CD4-positive, alpha-beta T cell treated with Interferon gamma for 1 hour (primary cell): ENCODE data around the gene SEL1L3.

Experiments used
- DNase-seq: peaks from one replicate; pipeline ENCODE4 v3.0.0-alpha.2; 2020

SEL1L3 gene

DNA sequence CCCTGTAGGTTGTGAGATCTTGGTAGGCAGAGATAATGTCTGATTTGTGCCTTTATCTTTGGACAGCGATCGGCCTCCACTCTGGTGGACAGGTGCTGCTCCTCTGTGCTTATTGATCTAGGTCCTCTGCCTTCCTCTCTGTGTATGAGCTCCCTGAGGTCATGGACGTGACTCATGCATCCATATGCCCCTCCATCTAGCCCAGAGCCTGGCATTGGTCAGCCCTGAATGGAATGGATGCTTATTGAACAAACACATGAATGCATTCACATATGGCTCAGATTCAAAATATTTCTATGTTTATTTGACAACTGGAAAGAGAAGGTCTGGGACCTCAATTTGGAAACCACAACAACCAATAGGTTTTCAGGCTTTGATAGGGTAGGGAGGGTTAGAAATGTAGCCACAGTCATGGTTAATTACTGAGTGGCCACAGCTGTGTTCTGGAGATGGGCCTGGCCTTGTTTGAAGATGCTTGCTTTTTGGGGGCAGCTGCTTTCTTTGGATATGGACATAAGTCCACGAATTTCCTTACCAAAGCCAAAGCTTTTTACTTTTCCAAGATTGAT is 76.2 kb downstream of the SEL1L3 start:
- no peak for DNase-seq

DNA sequence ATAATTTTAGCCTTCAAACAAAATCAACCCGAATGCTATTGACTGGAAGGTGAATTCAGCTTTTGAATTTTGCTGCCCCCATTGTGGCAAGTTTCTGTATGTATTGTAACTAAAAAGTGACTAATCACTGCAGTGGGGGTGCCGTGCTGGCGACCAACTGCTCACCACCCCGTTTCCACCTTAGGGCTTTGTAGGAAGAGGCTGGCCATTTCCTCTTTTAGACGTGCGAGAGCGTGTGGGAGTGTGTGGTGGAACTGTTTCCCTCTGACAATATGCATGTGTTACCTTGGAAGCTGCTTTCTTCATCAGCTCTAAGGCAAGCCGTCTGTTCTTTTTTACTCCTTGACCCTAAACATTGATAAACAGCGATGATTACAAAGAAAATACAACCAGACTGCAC is 78.8 kb downstream of the SEL1L3 start:
- no peak for DNase-seq

DNA sequence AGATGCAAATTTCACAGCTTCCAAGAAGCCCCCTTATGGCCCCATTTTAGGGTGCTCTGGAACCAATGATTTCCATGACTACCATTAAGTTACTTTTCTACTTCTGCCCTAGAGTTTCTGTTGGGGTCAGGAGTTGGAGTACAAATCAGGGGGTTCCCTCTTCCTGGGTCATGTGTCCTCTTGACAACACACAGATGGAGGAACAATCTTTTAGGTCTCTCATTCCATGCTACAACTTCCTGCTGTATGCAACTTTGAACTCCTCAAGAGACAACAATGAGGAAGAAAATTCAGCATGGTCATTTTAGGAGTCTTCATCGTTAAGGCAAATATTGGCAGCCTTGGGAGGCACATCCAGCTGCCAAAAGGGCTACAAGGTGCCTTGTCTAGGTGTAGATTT is 79.7 kb downstream of the SEL1L3 start:
- no peak for DNase-seq

DNA sequence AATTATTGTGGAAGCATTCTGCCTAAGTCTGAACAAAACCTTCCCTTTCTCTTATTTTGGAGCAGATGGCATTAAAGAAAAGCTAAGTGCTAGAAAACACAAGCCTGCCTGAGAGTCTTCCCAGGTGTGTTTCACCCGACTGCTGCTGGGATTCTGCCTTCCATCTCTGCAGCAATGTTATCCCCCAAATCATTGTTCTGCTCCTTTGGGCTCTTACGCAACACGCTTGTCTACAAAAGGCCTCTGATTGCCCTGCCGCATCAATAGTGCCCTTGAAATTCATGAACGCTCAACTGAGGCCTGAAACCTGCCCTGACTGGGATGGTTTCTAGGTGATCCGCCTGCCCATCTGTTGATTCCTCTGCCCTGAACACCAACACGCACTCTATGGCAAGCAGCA is 80.3 kb downstream of the SEL1L3 start:
- no peak for DNase-seq

DNA sequence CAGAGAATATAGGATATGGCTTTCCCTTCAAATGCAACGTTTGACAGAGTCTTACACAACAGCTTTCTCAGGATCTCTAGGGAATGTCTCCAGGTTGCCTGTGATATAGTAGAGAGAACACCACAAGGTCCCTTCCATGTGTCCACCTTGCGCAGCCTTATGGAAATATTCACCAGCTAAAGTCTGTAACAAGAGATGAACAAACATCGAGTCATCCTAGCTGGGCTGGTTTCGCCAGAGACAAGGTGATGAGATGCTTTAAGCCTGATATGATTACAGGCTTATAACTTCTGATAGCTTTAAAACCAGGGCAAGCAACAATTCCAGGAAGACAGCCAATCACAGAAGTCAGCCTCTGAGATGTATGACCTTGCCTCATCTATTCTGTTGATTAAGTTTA is 83.8 kb downstream of the SEL1L3 start:
- DNase-seq, result no peak

DNA sequence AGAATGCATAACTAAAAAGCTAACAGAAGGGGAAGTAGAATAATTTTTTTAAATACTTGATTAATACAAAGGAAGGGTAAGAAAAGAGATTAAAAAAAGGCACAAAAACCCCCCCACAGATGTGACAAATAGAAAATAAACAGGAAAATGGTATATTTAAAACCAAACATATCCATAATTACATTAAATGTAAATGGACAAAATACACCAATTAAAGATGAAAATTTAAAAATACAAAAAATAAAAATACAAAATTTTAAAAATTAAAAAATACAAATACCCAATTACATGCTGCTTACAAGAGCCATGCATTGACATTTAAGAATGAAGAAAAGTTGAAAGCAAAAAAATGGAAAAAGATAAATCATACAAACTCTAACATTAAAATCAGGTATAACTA is 86.0 kb downstream of the SEL1L3 start:
- no peak for DNase-seq

DNA sequence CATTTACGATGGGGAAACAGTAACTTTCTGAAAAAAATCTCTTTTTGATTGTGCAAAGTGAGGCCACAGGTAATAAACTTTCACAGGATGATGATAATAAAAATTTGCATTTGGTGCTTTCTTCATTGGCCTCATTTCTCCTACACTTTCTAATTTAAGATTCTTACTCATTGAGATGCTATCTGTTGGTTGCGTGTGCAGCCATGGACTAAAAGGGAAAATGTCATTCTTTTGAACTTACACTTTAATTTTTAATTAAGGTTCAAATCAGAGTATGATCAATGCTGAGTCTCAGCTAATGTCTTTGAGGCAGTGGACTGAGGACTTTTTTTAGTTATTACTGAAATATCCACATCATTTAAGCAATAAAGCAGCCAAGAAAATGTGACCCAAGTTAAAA is 87.6 kb downstream of the SEL1L3 start:
- DNase-seq, result no peak

DNA sequence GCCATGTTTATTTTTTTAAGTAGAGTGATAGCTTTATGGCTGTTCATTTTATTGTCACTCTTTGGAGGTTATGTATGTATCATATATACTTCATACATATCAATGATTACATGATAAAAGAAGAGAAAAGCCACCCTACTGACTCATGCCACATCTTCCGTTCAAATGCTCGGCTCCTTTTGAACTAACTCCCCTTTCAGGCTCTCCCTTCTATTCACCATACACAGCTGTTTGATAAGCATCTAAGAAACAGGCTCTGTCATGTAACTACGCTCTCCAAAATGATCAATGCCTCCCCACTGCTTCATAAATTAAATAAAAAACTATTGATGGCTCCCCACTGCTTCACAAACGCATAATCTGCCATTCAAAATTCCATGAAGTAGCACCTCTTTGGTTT is 89.4 kb downstream of the SEL1L3 start:
- no peak for DNase-seq

DNA sequence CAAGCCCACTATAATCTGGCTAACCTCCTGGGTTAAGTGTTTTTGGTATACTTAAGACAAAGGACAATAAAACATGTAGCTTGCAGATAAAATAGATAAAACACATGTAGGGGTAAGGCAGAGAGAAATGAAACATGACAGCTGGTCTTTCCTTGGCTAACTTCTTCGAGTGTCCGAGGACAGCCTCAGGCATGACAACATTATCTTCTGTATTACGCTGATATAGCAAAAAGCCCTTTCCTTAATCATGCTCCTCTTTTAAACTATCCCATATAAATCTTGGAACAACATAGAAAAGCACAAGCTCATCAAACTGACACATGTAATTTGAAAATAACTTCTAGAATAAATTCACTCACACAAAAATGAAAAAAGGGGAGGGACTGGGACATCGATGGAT is 91.1 kb downstream of the SEL1L3 start:
- DNase-seq, result no peak

DNA sequence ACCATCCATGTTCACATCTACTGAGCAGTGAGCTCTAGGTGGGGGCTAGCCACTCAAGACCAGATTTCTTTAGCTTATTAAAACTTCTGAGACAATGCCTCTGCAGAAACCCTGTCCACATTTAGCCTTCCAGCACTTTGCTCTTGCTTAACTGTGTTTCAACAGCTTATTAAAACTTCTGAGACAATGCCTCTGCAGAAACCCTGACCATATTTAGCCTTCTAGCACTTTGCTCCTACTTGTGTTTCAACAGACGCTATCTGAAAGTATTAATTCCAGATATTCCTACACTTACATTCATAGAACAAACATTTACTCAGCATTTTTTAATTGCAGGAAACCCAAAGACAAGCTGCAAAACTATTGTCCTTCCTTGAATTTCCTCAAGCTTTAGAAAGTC is 91.9 kb downstream of the SEL1L3 start:
- DNase-seq, result no peak

DNA sequence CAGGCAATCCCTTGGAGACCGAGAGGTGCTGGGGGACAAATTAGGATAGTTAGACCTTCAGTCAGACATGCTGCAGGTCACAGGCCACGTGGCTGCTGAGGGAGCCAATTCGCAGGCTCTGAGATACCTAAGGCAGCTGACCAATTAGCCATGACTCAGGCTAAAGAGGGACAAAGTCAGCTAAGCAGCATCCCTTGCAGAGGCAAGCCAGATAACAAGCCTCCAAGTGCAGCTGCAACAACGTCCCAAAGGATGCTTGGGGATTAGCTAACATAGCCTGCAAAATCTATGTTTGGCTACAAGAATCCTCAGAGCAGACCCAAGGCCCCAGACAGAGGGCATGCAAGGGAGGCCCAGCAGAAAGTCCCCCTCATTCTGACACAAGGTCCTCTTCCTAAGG is 93.5 kb downstream of the SEL1L3 start:
- DNase-seq, result no peak

DNA sequence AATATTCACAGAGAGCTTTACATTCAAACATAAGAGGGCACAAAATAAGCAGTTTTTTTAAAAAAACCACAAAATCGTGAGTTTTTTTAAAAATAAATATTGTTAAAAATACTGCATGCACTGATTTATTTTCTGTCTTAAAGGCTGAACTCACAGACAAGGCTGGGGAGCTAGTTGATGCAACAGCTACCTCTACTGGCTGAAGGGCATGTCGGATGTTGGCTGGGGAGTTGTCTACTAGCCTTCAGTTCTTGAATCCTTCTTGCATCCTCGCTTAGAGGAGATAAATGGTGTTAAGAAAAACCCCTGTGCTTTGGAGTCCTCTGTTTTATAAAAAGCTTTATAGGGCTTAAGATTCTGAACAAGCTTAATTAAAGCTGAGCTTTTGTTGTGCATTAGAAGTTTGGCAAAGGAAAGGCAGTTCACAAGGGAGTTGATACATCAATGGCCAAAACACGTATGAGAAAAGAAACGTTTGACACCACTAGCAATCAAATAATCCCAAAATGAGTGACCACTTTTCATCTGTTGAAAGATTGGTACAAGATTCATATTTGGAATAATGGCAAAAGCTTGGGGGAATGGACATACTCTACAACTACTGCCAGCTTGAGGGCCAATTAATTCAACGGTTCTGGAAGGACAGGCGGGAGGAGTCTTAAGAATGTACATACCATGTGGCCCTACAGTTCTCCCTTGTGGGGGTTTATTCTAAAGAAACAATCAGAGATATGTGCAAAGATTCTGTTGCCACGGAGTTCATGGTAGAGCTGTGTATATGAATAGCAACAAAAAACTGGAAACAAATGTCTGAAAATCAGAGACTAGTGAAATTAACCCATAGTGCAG is 94.7 kb downstream of the SEL1L3 start:
- peak; percentile 9 for DNase-seq

DNA sequence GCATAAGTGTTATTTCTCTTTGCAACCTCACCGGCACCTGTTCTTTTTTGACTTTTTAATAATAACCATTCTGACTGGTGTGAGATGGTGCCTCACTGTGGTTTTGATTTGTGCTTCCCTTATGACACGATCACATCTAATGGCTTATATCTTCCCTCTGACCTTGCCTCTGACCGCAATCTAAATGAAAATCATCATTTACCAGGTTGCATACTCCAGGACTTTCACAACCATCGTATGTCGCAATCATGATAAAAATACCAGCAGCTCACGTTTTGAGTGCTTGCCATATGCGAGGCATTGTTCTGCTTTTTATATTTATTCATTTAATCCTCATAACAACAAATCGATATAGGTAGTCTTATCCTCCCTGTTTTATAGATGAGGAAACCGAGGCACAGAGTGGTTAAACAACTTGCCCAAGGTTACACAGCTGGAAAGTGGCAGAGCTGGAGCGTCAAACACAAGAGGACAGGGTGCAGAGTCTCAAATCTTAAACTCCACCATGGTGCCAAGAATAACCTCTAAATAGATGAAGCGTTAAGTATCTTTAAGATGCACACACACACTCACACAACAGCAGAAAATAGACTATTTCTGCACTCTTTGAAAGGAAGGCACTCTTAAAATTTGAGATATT is 102.2 kb downstream of the SEL1L3 start:
- no peak for DNase-seq

DNA sequence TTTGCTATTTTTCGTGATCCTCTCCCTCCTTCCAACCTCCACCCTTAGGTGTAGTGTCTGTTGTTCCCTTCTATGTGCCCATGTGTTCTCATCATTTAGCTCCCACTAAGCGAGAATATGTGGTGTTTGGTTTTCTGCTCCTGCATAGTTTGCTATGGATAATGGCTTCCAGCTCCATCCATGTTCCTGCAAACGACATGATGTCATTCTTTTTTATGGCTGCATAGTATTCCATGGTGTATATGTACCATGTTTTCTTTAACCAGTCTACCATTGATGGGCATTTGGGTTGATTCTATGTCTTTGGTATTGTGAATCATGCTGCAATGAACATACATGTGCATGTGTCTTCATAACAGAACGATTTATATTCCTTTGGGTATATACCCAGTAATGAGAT is 102.7 kb downstream of the SEL1L3 start:
- DNase-seq, result no peak

DNA sequence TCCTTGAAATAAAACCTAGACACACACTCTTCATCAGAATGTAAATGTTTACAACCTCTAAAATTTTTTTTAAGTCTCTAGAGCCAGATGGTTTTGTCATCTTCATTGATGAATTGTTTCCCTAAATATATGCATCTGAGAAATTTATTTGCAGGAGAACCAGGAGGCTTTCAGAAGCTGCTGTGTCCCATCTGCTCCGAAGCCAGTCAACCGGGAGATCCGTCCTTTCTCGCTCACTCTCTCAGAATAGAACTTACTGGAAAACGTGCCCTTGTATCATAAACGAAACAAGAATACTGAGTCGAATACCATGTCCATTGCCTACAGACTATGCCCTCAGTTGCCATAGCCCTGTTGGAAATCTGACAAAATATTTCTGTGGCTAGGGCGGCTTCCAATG is 103.7 kb downstream of the SEL1L3 start:
- no peak for DNase-seq

DNA sequence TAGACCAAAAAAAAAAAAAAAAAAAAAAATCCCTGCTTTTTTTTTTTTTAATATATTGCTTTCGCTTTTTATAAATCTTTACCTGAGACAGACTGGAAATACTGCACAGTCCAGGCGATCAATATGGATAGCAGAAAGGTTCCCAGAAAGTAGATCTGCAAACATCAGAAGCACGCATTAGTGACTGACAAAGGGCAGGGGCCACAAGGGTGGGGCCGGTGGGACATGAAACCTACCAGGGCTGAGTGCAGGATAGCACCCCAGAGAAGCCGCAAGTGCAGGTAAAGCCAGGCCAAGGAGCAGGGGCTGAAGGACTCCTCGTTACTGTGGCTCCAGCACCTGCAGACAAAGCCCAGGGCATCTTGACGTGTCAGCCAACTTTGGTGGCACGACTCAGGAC is 105.3 kb downstream of the SEL1L3 start:
- no peak for DNase-seq

DNA sequence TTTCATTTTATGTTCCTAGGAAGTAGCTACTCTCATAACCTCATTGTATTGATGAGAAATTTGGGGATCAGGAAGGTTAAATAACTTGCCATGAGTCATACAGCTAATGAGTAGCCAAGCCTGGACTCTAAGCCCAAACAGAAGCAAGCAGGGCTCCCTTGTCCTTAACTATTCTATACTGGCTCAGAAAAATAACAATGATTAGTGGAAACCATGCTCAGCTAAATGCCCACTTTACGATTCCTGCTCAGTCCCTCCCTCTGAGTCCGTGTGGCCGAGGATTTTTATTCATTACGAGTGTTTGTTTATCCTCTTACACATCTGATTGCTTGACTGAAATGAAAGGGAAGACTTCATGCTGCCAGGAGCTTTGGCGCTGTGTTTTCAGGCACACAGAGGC is 106.3 kb downstream of the SEL1L3 start:
- DNase-seq, result no peak

DNA sequence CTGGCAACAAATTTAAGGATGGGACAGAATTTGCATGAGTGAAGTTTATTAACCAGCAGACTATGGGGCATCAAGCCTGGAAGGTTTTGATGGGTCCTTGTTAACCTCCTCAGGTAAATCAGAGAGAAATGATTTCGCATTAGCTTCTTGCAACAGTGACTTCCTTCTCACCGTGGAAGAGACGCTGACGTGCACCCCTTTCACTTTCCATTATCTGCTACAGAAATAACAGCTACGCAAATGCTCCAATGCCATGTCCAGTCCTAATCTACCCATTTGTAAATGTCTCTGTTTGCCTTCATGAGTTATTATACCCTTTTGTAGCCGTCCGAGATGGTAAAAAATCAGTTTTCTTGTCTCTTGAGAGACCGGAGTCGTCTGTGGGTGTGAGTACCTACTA is 106.9 kb downstream of the SEL1L3 start:
- DNase-seq, result no peak

DNA sequence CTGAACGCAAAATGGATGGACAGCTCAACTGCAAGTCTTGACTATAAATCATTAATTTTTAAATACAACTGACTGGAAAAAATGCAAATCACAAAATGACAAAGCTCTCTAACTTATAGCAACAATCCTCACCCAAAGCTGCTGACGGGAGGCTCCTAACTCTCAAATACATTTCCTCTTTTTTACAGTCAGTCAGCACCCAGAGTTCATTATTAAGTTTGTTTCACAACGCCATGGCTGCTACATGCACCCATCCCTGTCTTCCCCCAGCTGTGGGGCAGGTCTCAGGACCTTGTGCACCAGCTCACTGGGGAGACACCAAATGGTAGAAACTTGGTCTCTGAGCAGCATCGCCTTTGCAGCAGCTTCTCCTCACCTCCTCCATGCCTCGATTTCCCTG is 109.5 kb downstream of the SEL1L3 start:
- no peak for DNase-seq

DNA sequence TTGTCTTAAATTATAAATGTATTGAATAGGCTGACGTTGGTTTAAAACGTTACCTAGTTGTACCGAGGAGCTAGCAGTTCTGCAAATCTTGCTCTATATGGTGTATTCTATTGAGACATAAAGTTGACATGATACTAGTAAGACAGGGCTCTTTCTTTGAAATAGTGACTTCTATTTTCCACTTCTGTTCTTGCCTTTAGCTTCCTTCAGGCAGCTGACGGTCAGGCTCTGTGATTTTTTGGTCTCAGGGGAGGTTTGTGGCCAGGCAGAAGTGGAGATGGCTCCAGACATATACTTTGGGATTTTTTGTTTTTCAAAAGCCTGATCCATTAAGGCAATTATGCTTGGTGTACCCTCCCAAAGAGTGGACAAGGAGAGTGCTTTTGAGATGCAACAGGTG is 111.9 kb downstream of the SEL1L3 start:
- no peak for DNase-seq

DNA sequence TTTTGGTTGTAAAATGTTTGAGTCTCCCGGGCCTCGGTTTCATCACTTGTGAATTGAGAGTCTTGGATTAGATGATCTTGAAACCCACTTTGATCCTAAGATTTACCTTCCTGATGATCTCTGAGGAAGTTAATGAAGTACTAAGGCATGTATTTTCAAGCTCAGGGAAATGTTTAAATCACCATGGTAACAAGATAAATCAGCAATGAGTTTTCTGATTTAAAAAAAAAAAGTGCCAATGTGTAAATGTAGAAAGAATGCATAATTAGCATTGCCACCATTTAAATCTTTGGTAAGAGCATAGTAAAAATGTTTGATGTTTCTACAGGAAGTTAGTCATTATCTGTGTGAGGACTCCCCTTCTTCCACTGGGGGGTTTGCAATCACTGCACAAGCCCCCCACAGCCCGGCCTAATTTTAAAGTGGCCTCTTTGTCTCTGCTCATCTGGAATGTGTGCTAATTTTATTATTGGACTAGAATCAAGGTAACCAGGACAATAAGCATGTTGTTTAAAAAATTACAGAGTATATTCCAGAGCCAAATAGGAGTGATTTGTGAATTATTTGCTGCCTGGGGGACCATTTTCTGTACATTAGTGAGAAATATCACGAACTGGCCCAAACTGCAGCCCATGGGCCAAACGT is 113.5 kb downstream of the SEL1L3 start:
- DNase-seq, result no peak

DNA sequence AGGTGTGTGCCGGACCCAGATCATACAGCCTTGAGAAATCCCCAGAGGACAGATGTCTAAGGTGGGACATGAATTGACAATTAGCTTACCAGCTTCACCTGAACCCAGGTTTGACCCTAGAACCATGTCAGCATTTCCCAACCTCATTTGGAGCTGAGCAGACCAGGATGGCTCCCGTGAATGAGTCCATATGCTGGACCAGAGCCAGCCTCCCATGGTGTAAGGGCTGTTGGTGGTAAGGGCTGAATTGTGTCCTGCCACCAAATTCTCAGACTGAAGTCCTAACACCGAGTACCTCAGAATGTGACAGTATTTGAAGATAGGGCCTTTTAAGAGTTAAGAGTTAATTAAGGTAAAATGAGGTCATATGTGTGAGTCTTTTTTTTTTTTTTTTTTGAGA is 118.8 kb downstream of the SEL1L3 start:
- no peak for DNase-seq

DNA sequence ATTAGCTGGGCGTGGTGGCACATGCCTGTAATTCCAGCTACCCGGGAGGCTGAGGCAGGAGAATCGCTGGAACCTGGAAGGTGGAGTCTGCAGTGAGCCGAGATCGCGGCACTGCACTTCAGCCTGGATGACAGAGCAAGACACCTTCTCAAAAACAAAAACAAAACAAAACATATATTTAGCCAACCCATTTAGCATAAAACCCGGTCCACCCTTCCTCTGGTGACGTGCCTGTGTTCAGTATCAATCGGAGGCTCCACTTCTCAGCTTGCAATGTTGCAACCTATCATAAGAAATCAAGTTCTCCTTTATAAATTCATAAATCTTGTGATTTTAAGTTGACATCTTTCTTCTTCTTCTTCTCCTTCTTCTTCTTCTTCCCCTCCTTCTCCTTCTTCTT is 133.2 kb downstream of the SEL1L3 start:
- DNase-seq, result no peak

DNA sequence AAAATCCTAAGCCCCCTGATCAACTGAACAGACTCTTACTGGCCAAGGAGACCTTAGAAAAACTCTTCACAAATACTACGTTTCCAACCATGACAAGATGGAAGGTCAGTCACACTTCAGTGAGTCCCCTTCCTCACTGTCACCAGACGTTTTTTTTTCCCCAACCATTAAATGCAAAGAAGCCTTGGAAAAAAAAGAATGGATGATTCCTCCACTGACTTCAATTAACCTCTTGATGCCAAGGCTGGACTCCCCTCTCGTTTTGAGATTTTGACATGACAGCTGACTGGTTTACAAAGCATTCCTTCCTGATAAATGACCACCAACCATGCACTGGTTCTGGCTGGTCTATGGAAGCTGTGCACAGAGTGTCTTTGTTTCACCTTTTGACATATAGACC is 133.9 kb downstream of the SEL1L3 start:
- DNase-seq, result no peak
